DMS153 (cell line): Measurements from ENCODE around the gene PPP2R5E.

Source experiments
- DNase-seq: peaks from one replicate; lab custom pipeline; 2025; lab: John Stamatoyannopoulos, UW

The PPP2R5E gene

GRCh38 chr14:63517354-63517753, 25.8 kb downstream of the PPP2R5E start:
- DNase-seq: no peak

- no peak for DNase-seq
These were observed 27.9 kb downstream of the PPP2R5E start for GRCh38 chr14:63515240-63515639.

GRCh38 chr14:63513756-63514155, 29.4 kb downstream of the PPP2R5E start:
- DNase-seq: no peak

GRCh38 chr14:63512861-63513260, 30.3 kb downstream of the PPP2R5E start:
- no peak for DNase-seq

GRCh38 chr14:63510538-63510937, 32.6 kb downstream of the PPP2R5E start:
- DNase-seq: no peak

- DNase-seq: peak; percentile 70
These were observed 35.1 kb downstream of the PPP2R5E start for GRCh38 chr14:63508033-63508432.

- no peak for DNase-seq
These were observed 38.5 kb downstream of the PPP2R5E start for GRCh38 chr14:63504648-63505047.

GRCh38 chr14:63501429-63501828, 41.7 kb downstream of the PPP2R5E start:
- no peak for DNase-seq

GRCh38 chr14:63499701-63500250, 43.4 kb downstream of the PPP2R5E start:
- no peak for DNase-seq

GRCh38 chr14:63496837-63497400, 46.3 kb downstream of the PPP2R5E start:
- no peak for DNase-seq

GRCh38 chr14:63493246-63493645, 49.9 kb downstream of the PPP2R5E start:
- DNase-seq: no peak

GRCh38 chr14:63492391-63492790, 50.8 kb downstream of the PPP2R5E start:
- DNase-seq: no peak

GRCh38 chr14:63487724-63488123, 55.5 kb downstream of the PPP2R5E start:
- DNase-seq: no peak

- no peak for DNase-seq
These were observed 56.4 kb downstream of the PPP2R5E start for GRCh38 chr14:63486738-63487137.

GRCh38 chr14:63483315-63483714, 59.9 kb downstream of the PPP2R5E start:
- no peak for DNase-seq

GRCh38 chr14:63480599-63480998, 62.6 kb downstream of the PPP2R5E start:
- no peak for DNase-seq

- no peak for DNase-seq
These were observed 64.7 kb downstream of the PPP2R5E start for GRCh38 chr14:63478437-63478852.

- no peak for DNase-seq
These were observed 65.2 kb downstream of the PPP2R5E start for GRCh38 chr14:63478010-63478409.

- no peak for DNase-seq
These were observed 65.6 kb downstream of the PPP2R5E start for GRCh38 chr14:63477556-63477955.

- DNase-seq: no peak
These were observed 67.4 kb downstream of the PPP2R5E start for GRCh38 chr14:63475761-63476160.

GRCh38 chr14:63474844-63475243, 68.3 kb downstream of the PPP2R5E start:
- no peak for DNase-seq

- no peak for DNase-seq
These were observed 69.1 kb downstream of the PPP2R5E start for GRCh38 chr14:63474111-63474510.

GRCh38 chr14:63472986-63473788, 70.0 kb downstream of the PPP2R5E start:
- no peak for DNase-seq
